GM12892 (cell line): ENCODE measurements around the gene FAM184B.

ENCODE experiments used
- POLR2A ChIP-seq: IDR thresholded peaks from 2 replicates; pipeline ENCODE4 v1.6.1; 2011; ENCODE audit warnings: low read depth, low read length, control low read depth
- TAF1 ChIP-seq: IDR thresholded peaks from 2 replicates; pipeline ENCODE4 v1.6.1; 2011; ENCODE audit warnings: low read depth, mild to moderate bottlenecking, control low read depth, low read length, borderline replicate concordance

- TF ChIP-seq TAF1 (no peak), POLR2A (no peak)
These were observed 30.7 kb upstream of the FAM184B start for GRCh38 chr4:17812125-17812524.
